ENCODE measurements around the gene MTUS2.

DNA sequence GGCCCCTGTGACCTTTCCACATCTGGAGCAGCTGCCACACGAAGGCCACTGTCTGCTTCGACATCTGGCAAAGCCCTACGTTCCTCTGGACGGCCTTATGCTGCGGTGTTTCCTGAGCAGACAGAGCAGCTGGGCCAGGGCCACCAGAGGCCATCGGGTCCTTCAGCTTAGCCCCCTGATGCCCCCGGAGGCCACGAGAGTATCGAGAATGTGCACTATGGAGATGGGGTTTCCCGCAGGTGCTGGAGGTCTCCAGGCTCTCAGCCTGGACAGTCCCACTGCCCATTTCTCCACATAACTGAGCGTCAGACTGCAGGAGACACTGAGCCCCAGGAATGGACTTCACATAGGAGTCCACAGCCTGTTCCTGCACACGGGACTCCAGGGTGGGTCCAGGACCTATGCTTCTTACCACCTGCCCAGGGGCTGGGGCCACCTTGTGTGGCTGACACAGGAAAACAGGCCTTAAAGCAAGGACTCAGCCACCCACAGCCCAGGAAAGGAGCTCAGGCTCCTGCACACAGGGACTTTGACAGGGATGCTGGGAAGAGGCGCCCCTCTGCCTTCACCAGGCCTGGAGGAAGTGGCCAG, 694.7 kb downstream of the MTUS2 start:
- TF ChIP-seq CTCF (conservative IDR thresholded peaks at IDR 0.05; ENCODE audit: low read length) (no peak), EZH2phosphoT487 (IDR thresholded peaks at IDR 0.05; ENCODE audit: borderline replicate concordance) (no peak)
